T-helper 2 cell treated with Interferon-gamma antibody and Interleukin-4, amounts not matched to agents 5 μg/mL and 100 μg/mL, for 36 hours (primary cell): ENCODE measurements around the gene CRELD1.
A peak's percentile ranks its signal among the peaks of the same experiment; 100 is the strongest.

Source experiments
- DNase-seq: peaks from one replicate; pipeline ENCODE4 v3.0.0; 2021; ENCODE audit warnings: low spot score
- H3K27ac Mint-ChIP-seq: one replicate; pipeline ENCODE4 v1.8.0; 2021; ENCODE audit warnings: mild to moderate bottlenecking, mixed read lengths
- H3K27me3 Mint-ChIP-seq: one replicate; pipeline ENCODE4 v1.8.0; 2021; ENCODE audit warnings: low read depth, mixed read lengths
- H3K36me3 Mint-ChIP-seq: one replicate; pipeline ENCODE4 v1.8.0; 2021; ENCODE audit warnings: low read depth, mixed read lengths
- H3K4me1 Mint-ChIP-seq: one replicate; pipeline ENCODE4 v1.8.0; 2021; ENCODE audit warnings: low read depth, mixed read lengths
- H3K4me3 Mint-ChIP-seq: one replicate; pipeline ENCODE4 v1.8.0; 2022; ENCODE audit warnings: mild to moderate bottlenecking, moderate library complexity, mixed read lengths
- H3K9me3 Mint-ChIP-seq: one replicate; pipeline ENCODE4 v1.8.0; 2021; ENCODE audit warnings: mixed read lengths

CRELD1 gene

DNA sequence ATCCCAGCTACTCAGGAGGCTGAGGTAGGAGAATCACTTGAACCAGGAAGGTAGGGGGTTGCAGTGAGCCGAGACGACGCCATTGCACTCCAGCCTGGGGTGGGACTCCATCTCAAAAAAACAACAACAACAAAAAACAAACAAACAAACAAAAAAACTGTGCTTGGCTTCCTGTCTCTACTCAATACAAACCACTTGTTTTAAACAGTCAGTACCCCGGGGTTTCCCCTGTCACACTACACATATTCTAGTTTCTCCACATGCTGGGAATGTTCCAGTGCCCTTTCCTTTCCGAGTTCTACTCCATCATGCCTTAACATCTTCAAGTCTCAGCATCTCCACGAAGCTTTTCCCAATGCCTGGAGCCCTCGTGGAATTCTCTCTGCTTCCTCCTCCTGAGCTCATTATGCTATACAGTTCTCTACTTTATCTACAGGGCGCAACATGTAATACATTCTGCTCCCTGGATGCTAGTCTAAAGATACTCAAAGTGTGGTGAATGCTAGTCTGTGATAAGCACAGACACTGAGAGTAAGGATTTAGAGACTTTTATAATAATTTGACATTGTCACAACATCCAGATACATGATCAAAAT lies 45.2 kb downstream of the CRELD1 start:
- peaks cover 29% of the 10 kb centered on the region for H3K36me3 Mint-ChIP-seq

DNA sequence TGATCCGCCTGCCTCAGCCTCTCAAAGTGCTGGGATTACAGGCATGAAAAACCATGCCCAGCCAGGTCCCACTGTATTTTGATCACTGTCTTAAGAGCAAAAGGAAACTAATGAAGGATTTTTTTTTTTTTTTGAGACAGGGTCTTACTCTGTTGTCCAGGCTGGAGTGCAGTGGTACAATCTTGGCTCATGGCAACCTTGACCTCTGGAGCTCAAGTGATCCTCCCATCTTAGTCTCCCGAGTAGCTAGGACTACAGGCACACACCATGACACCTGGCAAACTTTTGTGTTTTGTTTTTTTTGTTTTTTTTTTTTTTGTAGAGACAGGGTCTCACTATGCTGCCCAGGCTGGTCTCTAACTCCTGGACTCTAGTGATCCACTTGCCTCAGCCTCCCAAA lies 46.6 kb downstream of the CRELD1 start:
- Mint-ChIP-seq H3K27me3 (no peaks in the 10 kb centered on the region), H3K4me3 (no peak overlapping the region), H3K27ac (no peak overlapping the region), H3K9me3 (no peaks in the 10 kb centered on the region), H3K4me1 (peaks cover 20% of the 10 kb centered on the region), H3K36me3 (peaks cover 20% of the 10 kb centered on the region)
- no peak for DNase-seq

More for the DNA sequence above, 45.2 kb downstream of the CRELD1 start:
- no peaks in the 10 kb centered on the region for H3K27me3 Mint-ChIP-seq
- no peak for DNase-seq
- H3K27ac Mint-ChIP-seq = peak overlapping the region; percentile 43
- no peak overlapping the region for H3K4me3 Mint-ChIP-seq
- H3K9me3 Mint-ChIP-seq = no peaks in the 10 kb centered on the region
- peaks cover 20% of the 10 kb centered on the region for H3K4me1 Mint-ChIP-seq

DNA sequence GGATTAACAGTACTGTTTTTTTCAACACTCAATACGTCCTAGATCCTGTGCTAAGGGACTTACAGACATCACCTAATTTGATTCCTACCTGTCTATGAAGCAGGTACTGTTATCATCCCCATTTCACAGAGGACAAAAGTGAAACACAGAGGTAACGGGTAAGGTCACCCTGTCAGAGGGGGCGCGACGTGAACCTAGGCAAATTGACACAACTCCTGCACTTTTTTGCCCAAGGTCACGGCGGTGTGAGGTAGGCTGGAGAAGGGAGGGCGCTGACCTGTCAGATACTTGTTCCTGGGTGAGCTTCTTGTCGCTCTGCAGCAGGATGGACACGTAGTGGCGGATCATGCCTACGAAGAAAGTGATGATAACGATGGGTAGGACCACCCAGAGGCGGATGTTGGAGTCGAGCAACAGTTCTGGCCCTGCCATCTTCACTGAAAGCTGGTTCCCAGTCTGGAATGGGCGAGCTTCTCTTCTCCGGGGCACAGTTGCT lies 52.6 kb downstream of the CRELD1 start:
- no peak for DNase-seq
- Mint-ChIP-seq H3K9me3 (no peaks in the 10 kb centered on the region), H3K27ac (peak overlapping the region; percentile 99), H3K4me1 (peaks cover 17% of the 10 kb centered on the region), H3K36me3 (peaks cover 14% of the 10 kb centered on the region), H3K4me3 (peak overlapping the region; percentile 97), H3K27me3 (no peaks in the 10 kb centered on the region)

DNA sequence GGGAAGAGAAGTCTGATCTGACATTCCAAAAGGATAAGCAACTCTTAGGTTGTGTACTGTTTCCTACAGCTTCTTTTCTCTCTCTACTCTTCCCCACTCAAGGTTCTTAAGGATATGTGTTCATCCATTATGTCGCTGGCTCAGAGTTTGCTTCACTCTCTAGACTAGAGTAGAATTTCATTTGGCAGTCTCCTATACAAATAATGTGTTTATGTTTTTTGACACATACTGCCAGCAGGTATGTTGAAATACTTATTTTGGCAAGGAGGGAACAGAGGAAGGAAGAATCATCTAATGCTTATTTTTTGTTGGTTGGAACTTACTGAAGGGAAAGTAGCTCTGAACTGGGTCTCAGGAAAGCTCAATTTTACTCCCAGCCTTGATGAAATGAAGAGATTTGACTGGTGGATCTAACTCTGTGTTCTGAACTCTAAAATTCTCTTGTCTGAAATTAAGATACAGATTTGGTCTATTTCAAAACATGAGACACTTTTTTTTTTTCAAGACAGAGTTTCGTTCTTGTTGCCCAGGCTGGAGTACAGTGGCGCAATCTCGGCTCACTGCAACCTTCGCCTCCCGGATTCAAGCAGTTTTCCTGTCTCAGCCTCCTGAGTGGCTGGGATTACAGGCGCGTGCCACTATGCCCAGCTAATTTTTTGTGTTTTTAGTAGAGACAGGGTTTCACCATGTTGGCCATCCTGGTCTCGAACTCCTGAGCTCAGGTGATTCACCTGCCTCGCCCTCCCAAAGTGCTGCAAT lies 60.6 kb downstream of the CRELD1 start:
- Mint-ChIP-seq H3K27me3 (no peaks in the 10 kb centered on the region), H3K4me3 (no peak overlapping the region), H3K27ac (no peak overlapping the region), H3K36me3 (peaks cover 21% of the 10 kb centered on the region), H3K9me3 (no peaks in the 10 kb centered on the region), H3K4me1 (peaks cover 11% of the 10 kb centered on the region)
- no peak for DNase-seq
